ENCODE data around the gene STAMBP.
A peak's percentile ranks its signal among the peaks of the same experiment; 100 is the strongest.

The STAMBP gene

GRCh38 chr2:73822276-73822675 lies 6.5 kb upstream of the STAMBP start:
- TF ChIP-seq SPI1 (IDR thresholded peaks at IDR 0.05; ENCODE audit: low read depth, low read length) (peak; percentile 36; the same call in 1 of the 2 replicates), POU2F2 (IDR thresholded peaks at IDR 0.05; ENCODE audit: low read depth, low read length) (0 out of 2 replicates have a peak, but pooled peaks have one; percentile 26), TAF1 (IDR thresholded peaks at IDR 0.05; ENCODE audit: low read depth, low read length) (no peak)
- DNase-seq (ENCODE audit: insufficient read length, low spot score): no peak
- FAIRE-seq: peak; percentile 78

GRCh38 chr2:73822991-73823390 lies 5.8 kb upstream of the STAMBP start:
- no peak for FAIRE-seq
- no peak for TF ChIP-seq TAF1 (IDR thresholded peaks at IDR 0.05; ENCODE audit: low read depth, low read length)
- no peak for TF ChIP-seq POLR2A (IDR thresholded peaks at IDR 0.05; ENCODE audit: low read depth, low read length)
- TF ChIP-seq POU2F2 (IDR thresholded peaks at IDR 0.05; ENCODE audit: low read depth, low read length): no peak
- no peak for TF ChIP-seq POLR2AphosphoS5 (IDR thresholded peaks at IDR 0.05; ENCODE audit: low read depth, low read length)
- TF ChIP-seq SPI1 (IDR thresholded peaks at IDR 0.05; ENCODE audit: low read depth, low read length): no peak
- no peak for TF ChIP-seq PAX5 (IDR thresholded peaks at IDR 0.05; ENCODE audit: insufficient read depth, low read length, severe bottlenecking)
- DNase-seq (ENCODE audit: insufficient read length, low spot score): no peak

GRCh38 chr2:73823416-73823815 lies 5.3 kb upstream of the STAMBP start:
- DNase-seq (ENCODE audit: insufficient read length, low spot score) (no peak), FAIRE-seq (no peak)
- TF ChIP-seq POU2F2 (IDR thresholded peaks at IDR 0.05; ENCODE audit: low read depth, low read length) (no peak), TAF1 (IDR thresholded peaks at IDR 0.05; ENCODE audit: low read depth, low read length) (no peak), POLR2A (IDR thresholded peaks at IDR 0.05; ENCODE audit: low read depth, low read length) (no peak), POLR2AphosphoS5 (IDR thresholded peaks at IDR 0.05; ENCODE audit: low read depth, low read length) (no peak), PAX5 (IDR thresholded peaks at IDR 0.05; ENCODE audit: insufficient read depth, low read length, severe bottlenecking) (no peak), SPI1 (IDR thresholded peaks at IDR 0.05; ENCODE audit: low read depth, low read length) (no peak)

- FAIRE-seq (peak; percentile 62), DNase-seq (ENCODE audit: insufficient read length, low spot score) (no peak)
- TF ChIP-seq POLR2A (IDR thresholded peaks at IDR 0.05; ENCODE audit: low read depth, low read length) (no peak), TAF1 (IDR thresholded peaks at IDR 0.05; ENCODE audit: low read depth, low read length) (no peak), POU2F2 (IDR thresholded peaks at IDR 0.05; ENCODE audit: low read depth, low read length) (no peak), POLR2AphosphoS5 (IDR thresholded peaks at IDR 0.05; ENCODE audit: low read depth, low read length) (no peak), PAX5 (IDR thresholded peaks at IDR 0.05; ENCODE audit: insufficient read depth, low read length, severe bottlenecking) (no peak), SPI1 (IDR thresholded peaks at IDR 0.05; ENCODE audit: low read depth, low read length) (no peak)
Measured at GRCh38 chr2:73823916-73824523, 4.7 kb upstream of the STAMBP start.

GRCh38 chr2:73825408-73825807 lies 3.4 kb upstream of the STAMBP start:
- TF ChIP-seq POLR2A (IDR thresholded peaks at IDR 0.05; ENCODE audit: low read depth, low read length) (no peak), POU2F2 (IDR thresholded peaks at IDR 0.05; ENCODE audit: low read depth, low read length) (no peak), SPI1 (IDR thresholded peaks at IDR 0.05; ENCODE audit: low read depth, low read length) (no peak), PAX5 (IDR thresholded peaks at IDR 0.05; ENCODE audit: insufficient read depth, low read length, severe bottlenecking) (no peak), POLR2AphosphoS5 (IDR thresholded peaks at IDR 0.05; ENCODE audit: low read depth, low read length) (no peak), TAF1 (IDR thresholded peaks at IDR 0.05; ENCODE audit: low read depth, low read length) (no peak)
- FAIRE-seq (no peak), DNase-seq (ENCODE audit: insufficient read length, low spot score) (no peak)

- TF ChIP-seq POLR2AphosphoS5 (IDR thresholded peaks at IDR 0.05; ENCODE audit: low read depth, low read length): no peak
- no peak for TF ChIP-seq POLR2A (IDR thresholded peaks at IDR 0.05; ENCODE audit: low read depth, low read length)
- TF ChIP-seq SPI1 (IDR thresholded peaks at IDR 0.05; ENCODE audit: low read depth, low read length): no peak
- no peak for TF ChIP-seq POU2F2 (IDR thresholded peaks at IDR 0.05; ENCODE audit: low read depth, low read length)
- no peak for TF ChIP-seq PAX5 (IDR thresholded peaks at IDR 0.05; ENCODE audit: insufficient read depth, low read length, severe bottlenecking)
- no peak for TF ChIP-seq TAF1 (IDR thresholded peaks at IDR 0.05; ENCODE audit: low read depth, low read length)
- DNase-seq (ENCODE audit: insufficient read length, low spot score): no peak
- FAIRE-seq: no peak
Measured at GRCh38 chr2:73827018-73827417, 1.7 kb upstream of the STAMBP start.

- FAIRE-seq (peak; percentile 35), DNase-seq (ENCODE audit: insufficient read length, low spot score) (no peak)
- TF ChIP-seq TAF1 (IDR thresholded peaks at IDR 0.05; ENCODE audit: low read depth, low read length) (no peak), POLR2AphosphoS5 (IDR thresholded peaks at IDR 0.05; ENCODE audit: low read depth, low read length) (no peak), PAX5 (IDR thresholded peaks at IDR 0.05; ENCODE audit: insufficient read depth, low read length, severe bottlenecking) (no peak), POLR2A (IDR thresholded peaks at IDR 0.05; ENCODE audit: low read depth, low read length) (no peak), SPI1 (IDR thresholded peaks at IDR 0.05; ENCODE audit: low read depth, low read length) (no peak), POU2F2 (IDR thresholded peaks at IDR 0.05; ENCODE audit: low read depth, low read length) (no peak)
Measured at GRCh38 chr2:73827660-73828388, 937 bp upstream of the STAMBP start.

GRCh38 chr2:73828389-73828817 lies 358 bp upstream of the STAMBP start:
- DNase-seq (ENCODE audit: insufficient read length, low spot score) (no peak), FAIRE-seq (no peak)
- TF ChIP-seq PAX5 (IDR thresholded peaks at IDR 0.05; ENCODE audit: insufficient read depth, low read length, severe bottlenecking) (no peak), POU2F2 (IDR thresholded peaks at IDR 0.05; ENCODE audit: low read depth, low read length) (no peak), POLR2AphosphoS5 (IDR thresholded peaks at IDR 0.05; ENCODE audit: low read depth, low read length) (no peak), TAF1 (IDR thresholded peaks at IDR 0.05; ENCODE audit: low read depth, low read length) (no peak), POLR2A (IDR thresholded peaks at IDR 0.05; ENCODE audit: low read depth, low read length) (no peak), SPI1 (IDR thresholded peaks at IDR 0.05; ENCODE audit: low read depth, low read length) (no peak)

GRCh38 chr2:73830871-73831401 lies 2.2 kb downstream of the STAMBP start:
- FAIRE-seq: no peak
- no peak for DNase-seq (ENCODE audit: insufficient read length, low spot score)
- no peak for TF ChIP-seq POLR2AphosphoS5 (IDR thresholded peaks at IDR 0.05; ENCODE audit: low read depth, low read length)
- no peak for TF ChIP-seq PAX5 (IDR thresholded peaks at IDR 0.05; ENCODE audit: insufficient read depth, low read length, severe bottlenecking)
- no peak for TF ChIP-seq TAF1 (IDR thresholded peaks at IDR 0.05; ENCODE audit: low read depth, low read length)
- no peak for TF ChIP-seq SPI1 (IDR thresholded peaks at IDR 0.05; ENCODE audit: low read depth, low read length)
- TF ChIP-seq POLR2A (IDR thresholded peaks at IDR 0.05; ENCODE audit: low read depth, low read length): no peak
- TF ChIP-seq POU2F2 (IDR thresholded peaks at IDR 0.05; ENCODE audit: low read depth, low read length): no peak

Measured in GM12891 (cell line).